GM23338 (cell line): ENCODE results near the gene CAPN14. TPM values are rescaled to one million over a fixed set of nuclear protein-coding genes. Genes with fewer than 3 reads are reported as not detected.

Experiments used
- ATAC-seq: fragments of 200-7000 bp; cut with Tn5 transposase; 3 replicates; pipeline ENCODE4 v1.9.1; 2020
- DNase-seq: peaks from one replicate; pipeline ENCODE4 v3.0.0-alpha.2; 2015; ENCODE audit warnings: low spot score
- H2AFZ ChIP-seq: fragments of 200-600 bp; sonication (generic); 2 replicates; pipeline ENCODE4 v1.8.0; 2016; ENCODE audit warnings: antibody characterized with exemption, mild to moderate bottlenecking, moderate library complexity
- H3F3A ChIP-seq: fragments of 200-600 bp; sonication (generic); replicated peaks from 2 replicates; pipeline ENCODE4 v1.8.0; 2017; ENCODE audit warnings: antibody characterized with exemption, mixed run types, low read depth
- H3K27ac ChIP-seq: fragments of 200-600 bp; sonication (generic); 2 replicates; pipeline ENCODE4 v1.6.1; 2016; ENCODE audit warnings: low read depth
- H3K27me3 ChIP-seq: fragments of 200-600 bp; sonication (generic); 2 replicates; pipeline ENCODE4 v1.8.0; 2016; ENCODE audit warnings: mild to moderate bottlenecking, mixed run types, moderate library complexity; ENCODE audit not compliant: insufficient read depth
- H3K36me3 ChIP-seq: fragments of 200-600 bp; sonication (generic); 2 replicates; pipeline ENCODE4 v1.8.0; 2016; ENCODE audit warnings: mild to moderate bottlenecking; ENCODE audit not compliant: insufficient read depth
- H3K4me1 ChIP-seq: fragments of 200-600 bp; sonication (generic); 2 replicates; pipeline ENCODE4 v1.8.0; 2016; ENCODE audit warnings: mild to moderate bottlenecking, moderate library complexity; ENCODE audit not compliant: insufficient read depth
- H3K4me2 ChIP-seq: fragments of 200-600 bp; sonication (generic); 2 replicates; pipeline ENCODE4 v1.7.1; 2017; ENCODE audit warnings: mixed run types
- H3K4me3 ChIP-seq: fragments of 200-600 bp; sonication (generic); 2 replicates; pipeline ENCODE4 v1.6.1; 2016; ENCODE audit warnings: mixed run types
- H3K79me2 ChIP-seq: fragments of 200-600 bp; sonication (generic); replicated peaks from 2 replicates; pipeline ENCODE4 v1.8.0; 2017; ENCODE audit warnings: mild to moderate bottlenecking; ENCODE audit not compliant: insufficient read depth
- H3K9me2 ChIP-seq: fragments of 200-600 bp; sonication (generic); 2 replicates; pipeline ENCODE4 v1.8.0; 2017; ENCODE audit not compliant: insufficient read depth
- H4K20me1 ChIP-seq: fragments of 200-600 bp; sonication (generic); replicated peaks from 2 replicates; pipeline ENCODE4 v1.8.0; 2017; ENCODE audit warnings: mild to moderate bottlenecking; ENCODE audit not compliant: insufficient read depth
- H3K27ac Mint-ChIP-seq: 2 replicates; pipeline ENCODE4 v1.8.0; 2020; ENCODE audit warnings: inconsistent platforms, mild to moderate bottlenecking, moderate library complexity, mixed read lengths
- H3K27me3 Mint-ChIP-seq: 3 replicates; pipeline ENCODE4 v1.8.0; 2022; ENCODE audit warnings: low read depth, mild to moderate bottlenecking, moderate library complexity, mixed read lengths, inconsistent platforms; ENCODE audit not compliant: insufficient read depth, poor library complexity
- H3K36me3 Mint-ChIP-seq: 3 replicates; pipeline ENCODE4 v1.8.0; 2021; ENCODE audit warnings: low read depth, mild to moderate bottlenecking, inconsistent platforms, moderate library complexity, mixed read lengths
- H3K4me1 Mint-ChIP-seq: 3 replicates; pipeline ENCODE4 v1.8.0; 2020; ENCODE audit warnings: mild to moderate bottlenecking, inconsistent platforms, mixed read lengths
- H3K4me3 Mint-ChIP-seq: 3 replicates; pipeline ENCODE4 v1.8.0; 2021; ENCODE audit warnings: moderate library complexity, mild to moderate bottlenecking, inconsistent platforms, mixed read lengths
- H3K9me3 Mint-ChIP-seq: 3 replicates; pipeline ENCODE4 v1.8.0; 2020; ENCODE audit warnings: moderate library complexity, mild to moderate bottlenecking, inconsistent platforms, mixed read lengths
- EZH2phosphoT487 ChIP-seq: fragments of 200-600 bp; sonication (generic); IDR thresholded peaks from one replicate; pipeline ENCODE4 v1.8.1; 2018; ENCODE audit warnings: antibody characterized with exemption; ENCODE audit not compliant: unreplicated experiment
- JUNB ChIP-seq: IDR thresholded peaks from one replicate; pipeline ENCODE4 v1.6.1; 2016; ENCODE audit warnings: antibody characterized with exemption; ENCODE audit not compliant: unreplicated experiment
- NANOG ChIP-seq: IDR thresholded peaks from 2 replicates; pipeline ENCODE4 v1.6.1; 2016; ENCODE audit warnings: antibody characterized with exemption, borderline replicate concordance
- STAT1 ChIP-seq: IDR thresholded peaks from one replicate; pipeline ENCODE4 v1.6.1; 2016; ENCODE audit warnings: antibody characterized with exemption; ENCODE audit not compliant: unreplicated experiment
- ZNF114 ChIP-seq: fragments of 250-450 bp; sonication (Bioruptor Pico); IDR thresholded peaks from 2 replicates; pipeline ENCODE4 v1.5.0; 2020; ENCODE audit warnings: mild to moderate bottlenecking, moderate library complexity
- polyA plus RNA-seq: library from polyadenylated mRNA; unstranded; fragments of >200 nt; fragmentation: Nextera tagmentation; extraction: Ambion mirVana; gene quantifications from 2 replicates; pipeline ENCODE4 v1.2.1, GENCODE V29; 2016
- total RNA-seq: library from RNA; depleted of rRNA; stranded (reverse); fragments of >200 nt; shearing (Covaris generic); gene quantifications from 2 replicates; pipeline ENCODE4 v1.2.3, GENCODE V29; 2014
- TF ChIP-seq, protein P1 (sequence below), 2 experiments: fragments of 200-600 bp in 1 of 2; sonication (generic) in 1 of 2; conservative IDR thresholded peaks; 2 replicates each; pipeline versions ENCODE4 v1.5.1 to v1.6.1; 2016 to 2017; ENCODE audit warnings: antibody characterized with exemption in 2 of 2, low read depth in 2 of 2, mild to moderate bottlenecking in 2 of 2, moderate library complexity in 1 of 2
- TF ChIP-seq, protein P2 (sequence below): IDR thresholded peaks from one replicate; pipeline ENCODE4 v1.6.1; 2018; ENCODE audit warnings: antibody characterized with exemption; ENCODE audit not compliant: unreplicated experiment
- TF ChIP-seq, protein P3 (sequence below): fragments of 250-450 bp; sonication (Bioruptor Pico); IDR thresholded peaks from 2 replicates; pipeline ENCODE4 v1.5.0; 2020; ENCODE audit warnings: mild to moderate bottlenecking, moderate library complexity

CAPN14 gene
- total and polyA plus RNA-seq, 2 experiments from 2014 or later, result 0.15 TPM; not detected in 1

GRCh38 chr2:31136000-31136399 is 81.3 kb downstream of the CAPN14 start:
- no peaks in the 10 kb centered on the region for H3K36me3 Mint-ChIP-seq
- H3K27ac Mint-ChIP-seq, result no peak overlapping the region
- H3K27ac ChIP-seq, result no peak overlapping the region
- no peak overlapping the region for H3K4me3 ChIP-seq
- H3F3A ChIP-seq, result no peaks in the 10 kb centered on the region
- no peak overlapping the region for H3K4me3 Mint-ChIP-seq
- peaks cover 3% of the 10 kb centered on the region; the same call in 1 of the 2 replicates for H3K79me2 ChIP-seq
- peaks cover 37% of the 10 kb centered on the region for H3K27me3 Mint-ChIP-seq
- peaks cover 60% of the 10 kb centered on the region for H3K27me3 ChIP-seq
- no peaks in the 10 kb centered on the region for H3K36me3 ChIP-seq
- H4K20me1 ChIP-seq, result no peaks in the 10 kb centered on the region
- no peaks in the 10 kb centered on the region; the same call in 2 of the 3 replicates for H3K9me3 Mint-ChIP-seq
- H3K4me1 Mint-ChIP-seq, result peaks cover 42% of the 10 kb centered on the region
- H2AFZ ChIP-seq, result no peak overlapping the region
- no peak for ATAC-seq
- H3K9me2 ChIP-seq, result peaks cover 5% of the 10 kb centered on the region; the same call in 1 of the 2 replicates
- no peak overlapping the region for H3K4me2 ChIP-seq
- TF ChIP-seq STAT1 (no peak), NANOG (no peak)
- H3K4me1 ChIP-seq, result peaks cover 22% of the 10 kb centered on the region
- no peak for DNase-seq

DNA sequence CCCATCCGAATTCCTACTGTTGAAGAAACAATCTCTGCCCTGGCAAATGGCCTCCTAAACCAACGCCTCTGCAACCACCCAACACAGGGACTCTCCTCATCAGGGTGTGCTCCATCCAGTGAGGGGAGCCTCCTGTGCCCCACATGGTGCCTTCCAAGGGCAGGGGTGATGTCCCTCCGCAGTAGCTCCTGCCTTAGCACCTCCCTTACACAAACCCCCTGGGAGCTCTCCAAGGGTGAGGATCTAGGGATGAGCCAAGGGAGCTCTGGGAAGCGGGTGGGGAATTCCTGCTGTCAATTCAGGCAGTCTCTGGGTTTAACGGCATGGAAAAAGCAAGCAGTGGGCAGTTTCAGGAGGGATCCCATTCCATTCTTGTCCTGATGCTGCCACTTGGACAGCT is 82.8 kb downstream of the CAPN14 start:
- ATAC-seq (no peak), DNase-seq (no peak)
- Histone ChIP-seq H3K27ac (no peak overlapping the region), H3K27me3 (peaks cover 45% of the 10 kb centered on the region), H3F3A (no peaks in the 10 kb centered on the region), H3K4me3 (no peak overlapping the region), H4K20me1 (no peaks in the 10 kb centered on the region), H3K4me1 (peaks cover 30% of the 10 kb centered on the region), H2AFZ (no peak overlapping the region), H3K36me3 (no peaks in the 10 kb centered on the region), H3K79me2 (peaks cover 3% of the 10 kb centered on the region; the same call in 1 of the 2 replicates), H3K9me2 (peaks cover 5% of the 10 kb centered on the region; the same call in 1 of the 2 replicates), H3K4me2 (no peak overlapping the region)
- no peak for TF ChIP-seq STAT1
- TF ChIP-seq, protein P1, sequence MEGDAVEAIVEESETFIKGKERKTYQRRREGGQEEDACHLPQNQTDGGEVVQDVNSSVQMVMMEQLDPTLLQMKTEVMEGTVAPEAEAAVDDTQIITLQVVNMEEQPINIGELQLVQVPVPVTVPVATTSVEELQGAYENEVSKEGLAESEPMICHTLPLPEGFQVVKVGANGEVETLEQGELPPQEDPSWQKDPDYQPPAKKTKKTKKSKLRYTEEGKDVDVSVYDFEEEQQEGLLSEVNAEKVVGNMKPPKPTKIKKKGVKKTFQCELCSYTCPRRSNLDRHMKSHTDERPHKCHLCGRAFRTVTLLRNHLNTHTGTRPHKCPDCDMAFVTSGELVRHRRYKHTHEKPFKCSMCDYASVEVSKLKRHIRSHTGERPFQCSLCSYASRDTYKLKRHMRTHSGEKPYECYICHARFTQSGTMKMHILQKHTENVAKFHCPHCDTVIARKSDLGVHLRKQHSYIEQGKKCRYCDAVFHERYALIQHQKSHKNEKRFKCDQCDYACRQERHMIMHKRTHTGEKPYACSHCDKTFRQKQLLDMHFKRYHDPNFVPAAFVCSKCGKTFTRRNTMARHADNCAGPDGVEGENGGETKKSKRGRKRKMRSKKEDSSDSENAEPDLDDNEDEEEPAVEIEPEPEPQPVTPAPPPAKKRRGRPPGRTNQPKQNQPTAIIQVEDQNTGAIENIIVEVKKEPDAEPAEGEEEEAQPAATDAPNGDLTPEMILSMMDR (conservative IDR thresholded peaks at IDR 0.05; ENCODE audit: low read depth in 2 of 2), result no peak
- TF ChIP-seq, protein P2, sequence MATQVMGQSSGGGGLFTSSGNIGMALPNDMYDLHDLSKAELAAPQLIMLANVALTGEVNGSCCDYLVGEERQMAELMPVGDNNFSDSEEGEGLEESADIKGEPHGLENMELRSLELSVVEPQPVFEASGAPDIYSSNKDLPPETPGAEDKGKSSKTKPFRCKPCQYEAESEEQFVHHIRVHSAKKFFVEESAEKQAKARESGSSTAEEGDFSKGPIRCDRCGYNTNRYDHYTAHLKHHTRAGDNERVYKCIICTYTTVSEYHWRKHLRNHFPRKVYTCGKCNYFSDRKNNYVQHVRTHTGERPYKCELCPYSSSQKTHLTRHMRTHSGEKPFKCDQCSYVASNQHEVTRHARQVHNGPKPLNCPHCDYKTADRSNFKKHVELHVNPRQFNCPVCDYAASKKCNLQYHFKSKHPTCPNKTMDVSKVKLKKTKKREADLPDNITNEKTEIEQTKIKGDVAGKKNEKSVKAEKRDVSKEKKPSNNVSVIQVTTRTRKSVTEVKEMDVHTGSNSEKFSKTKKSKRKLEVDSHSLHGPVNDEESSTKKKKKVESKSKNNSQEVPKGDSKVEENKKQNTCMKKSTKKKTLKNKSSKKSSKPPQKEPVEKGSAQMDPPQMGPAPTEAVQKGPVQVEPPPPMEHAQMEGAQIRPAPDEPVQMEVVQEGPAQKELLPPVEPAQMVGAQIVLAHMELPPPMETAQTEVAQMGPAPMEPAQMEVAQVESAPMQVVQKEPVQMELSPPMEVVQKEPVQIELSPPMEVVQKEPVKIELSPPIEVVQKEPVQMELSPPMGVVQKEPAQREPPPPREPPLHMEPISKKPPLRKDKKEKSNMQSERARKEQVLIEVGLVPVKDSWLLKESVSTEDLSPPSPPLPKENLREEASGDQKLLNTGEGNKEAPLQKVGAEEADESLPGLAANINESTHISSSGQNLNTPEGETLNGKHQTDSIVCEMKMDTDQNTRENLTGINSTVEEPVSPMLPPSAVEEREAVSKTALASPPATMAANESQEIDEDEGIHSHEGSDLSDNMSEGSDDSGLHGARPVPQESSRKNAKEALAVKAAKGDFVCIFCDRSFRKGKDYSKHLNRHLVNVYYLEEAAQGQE, result no peak
- no peak for TF ChIP-seq EZH2phosphoT487
- TF ChIP-seq, protein P3, sequence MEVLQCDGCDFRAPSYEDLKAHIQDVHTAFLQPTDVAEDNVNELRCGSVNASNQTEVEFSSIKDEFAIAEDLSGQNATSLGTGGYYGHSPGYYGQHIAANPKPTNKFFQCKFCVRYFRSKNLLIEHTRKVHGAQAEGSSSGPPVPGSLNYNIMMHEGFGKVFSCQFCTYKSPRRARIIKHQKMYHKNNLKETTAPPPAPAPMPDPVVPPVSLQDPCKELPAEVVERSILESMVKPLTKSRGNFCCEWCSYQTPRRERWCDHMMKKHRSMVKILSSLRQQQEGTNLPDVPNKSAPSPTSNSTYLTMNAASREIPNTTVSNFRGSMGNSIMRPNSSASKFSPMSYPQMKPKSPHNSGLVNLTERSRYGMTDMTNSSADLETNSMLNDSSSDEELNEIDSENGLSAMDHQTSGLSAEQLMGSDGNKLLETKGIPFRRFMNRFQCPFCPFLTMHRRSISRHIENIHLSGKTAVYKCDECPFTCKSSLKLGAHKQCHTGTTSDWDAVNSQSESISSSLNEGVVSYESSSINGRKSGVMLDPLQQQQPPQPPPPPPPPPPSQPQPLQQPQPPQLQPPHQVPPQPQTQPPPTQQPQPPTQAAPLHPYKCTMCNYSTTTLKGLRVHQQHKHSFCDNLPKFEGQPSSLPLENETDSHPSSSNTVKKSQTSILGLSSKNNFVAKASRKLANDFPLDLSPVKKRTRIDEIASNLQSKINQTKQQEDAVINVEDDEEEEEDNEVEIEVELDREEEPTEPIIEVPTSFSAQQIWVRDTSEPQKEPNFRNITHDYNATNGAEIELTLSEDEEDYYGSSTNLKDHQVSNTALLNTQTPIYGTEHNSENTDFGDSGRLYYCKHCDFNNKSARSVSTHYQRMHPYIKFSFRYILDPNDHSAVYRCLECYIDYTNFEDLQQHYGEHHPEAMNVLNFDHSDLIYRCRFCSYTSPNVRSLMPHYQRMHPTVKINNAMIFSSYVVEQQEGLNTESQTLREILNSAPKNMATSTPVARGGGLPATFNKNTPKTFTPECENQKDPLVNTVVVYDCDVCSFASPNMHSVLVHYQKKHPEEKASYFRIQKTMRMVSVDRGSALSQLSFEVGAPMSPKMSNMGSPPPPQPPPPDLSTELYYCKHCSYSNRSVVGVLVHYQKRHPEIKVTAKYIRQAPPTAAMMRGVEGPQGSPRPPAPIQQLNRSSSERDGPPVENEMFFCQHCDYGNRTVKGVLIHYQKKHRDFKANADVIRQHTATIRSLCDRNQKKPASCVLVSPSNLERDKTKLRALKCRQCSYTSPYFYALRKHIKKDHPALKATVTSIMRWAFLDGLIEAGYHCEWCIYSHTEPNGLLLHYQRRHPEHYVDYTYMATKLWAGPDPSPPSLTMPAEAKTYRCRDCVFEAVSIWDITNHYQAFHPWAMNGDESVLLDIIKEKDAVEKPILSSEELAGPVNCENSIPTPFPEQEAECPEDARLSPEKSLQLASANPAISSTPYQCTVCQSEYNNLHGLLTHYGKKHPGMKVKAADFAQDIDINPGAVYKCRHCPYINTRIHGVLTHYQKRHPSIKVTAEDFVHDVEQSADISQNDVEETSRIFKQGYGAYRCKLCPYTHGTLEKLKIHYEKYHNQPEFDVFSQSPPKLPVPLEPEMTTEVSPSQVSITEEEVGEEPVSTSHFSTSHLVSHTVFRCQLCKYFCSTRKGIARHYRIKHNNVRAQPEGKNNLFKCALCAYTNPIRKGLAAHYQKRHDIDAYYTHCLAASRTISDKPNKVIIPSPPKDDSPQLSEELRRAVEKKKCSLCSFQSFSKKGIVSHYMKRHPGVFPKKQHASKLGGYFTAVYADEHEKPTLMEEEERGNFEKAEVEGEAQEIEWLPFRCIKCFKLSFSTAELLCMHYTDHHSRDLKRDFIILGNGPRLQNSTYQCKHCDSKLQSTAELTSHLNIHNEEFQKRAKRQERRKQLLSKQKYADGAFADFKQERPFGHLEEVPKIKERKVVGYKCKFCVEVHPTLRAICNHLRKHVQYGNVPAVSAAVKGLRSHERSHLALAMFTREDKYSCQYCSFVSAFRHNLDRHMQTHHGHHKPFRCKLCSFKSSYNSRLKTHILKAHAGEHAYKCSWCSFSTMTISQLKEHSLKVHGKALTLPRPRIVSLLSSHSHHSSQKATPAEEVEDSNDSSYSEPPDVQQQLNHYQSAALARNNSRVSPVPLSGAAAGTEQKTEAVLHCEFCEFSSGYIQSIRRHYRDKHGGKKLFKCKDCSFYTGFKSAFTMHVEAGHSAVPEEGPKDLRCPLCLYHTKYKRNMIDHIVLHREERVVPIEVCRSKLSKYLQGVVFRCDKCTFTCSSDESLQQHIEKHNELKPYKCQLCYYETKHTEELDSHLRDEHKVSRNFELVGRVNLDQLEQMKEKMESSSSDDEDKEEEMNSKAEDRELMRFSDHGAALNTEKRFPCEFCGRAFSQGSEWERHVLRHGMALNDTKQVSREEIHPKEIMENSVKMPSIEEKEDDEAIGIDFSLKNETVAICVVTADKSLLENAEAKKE (CRISPR knock-in tag), result no peak
- TF ChIP-seq JUNB, result no peak
- TF ChIP-seq ZNF114 (CRISPR knock-in tag), result no peak
- TF ChIP-seq NANOG, result no peak
- Mint-ChIP-seq H3K4me1 (peaks cover 52% of the 10 kb centered on the region), H3K36me3 (no peaks in the 10 kb centered on the region), H3K4me3 (no peak overlapping the region), H3K9me3 (no peaks in the 10 kb centered on the region; the same call in 2 of the 3 replicates), H3K27me3 (peaks cover 41% of the 10 kb centered on the region), H3K27ac (no peak overlapping the region)
